Natural killer cell (primary cell): Measurements from ENCODE around the gene SRPRB. TPM values are rescaled to one million over a fixed set of nuclear protein-coding genes. Genes with fewer than 3 reads are reported as not detected.
"Not testable (repeated sequence)": the region's sequence is repeated elsewhere in the genome, so short reads cannot be mapped to it uniquely, and the experiment has no call there.

Experiments
- ATAC-seq, 3 donors: fragments of 150-1000 bp in 2 of 3; fragments of 200-7000 bp in 1 of 3; cut with Tn5 transposase; 1 replicate in 1 of 3; 2 replicates in 2 of 3; pipeline ENCODE4 v1.10.0; 2021; ENCODE audit warnings: mild to moderate bottlenecking in 2 of 3, moderate library complexity in 2 of 3
- DNase-seq, 2 donors: peaks; one replicate each; pipeline versions ENCODE4 v3.0.0 to v3.0.0-alpha.2; 2013 to 2021; ENCODE audit warnings: mixed read lengths in 1 of 2
- H3K27ac ChIP-seq: one replicate; pipeline ENCODE4 v1.5.1; 2013; ENCODE audit warnings: mild to moderate bottlenecking, low read length
- H3K27me3 ChIP-seq: one replicate; pipeline ENCODE4 v1.6.1; 2013; ENCODE audit warnings: low read length; ENCODE audit not compliant: control insufficient read depth, insufficient read depth
- H3K36me3 ChIP-seq: one replicate; pipeline ENCODE4 v1.6.1; 2013; ENCODE audit warnings: low read length; ENCODE audit not compliant: control insufficient read depth, insufficient read depth
- H3K4me1 ChIP-seq: one replicate; pipeline ENCODE4 v1.6.1; 2013; ENCODE audit warnings: low read length; ENCODE audit not compliant: control insufficient read depth, insufficient read depth
- H3K4me3 ChIP-seq: one replicate; pipeline ENCODE4 v1.5.1; 2013; ENCODE audit warnings: low read length
- H3K9me3 ChIP-seq: one replicate; pipeline ENCODE4 v1.6.1; 2013; ENCODE audit warnings: low read length; ENCODE audit not compliant: control insufficient read depth, insufficient read depth
- H3K27ac Mint-ChIP-seq, 2 donors: one replicate each; pipeline ENCODE4 v1.8.0; 2022; ENCODE audit warnings: mild to moderate bottlenecking in 2 of 2, mixed read lengths in 2 of 2, moderate library complexity in 1 of 2
- H3K27me3 Mint-ChIP-seq, 2 donors: one replicate each; pipeline ENCODE4 v1.8.0; 2022; ENCODE audit warnings: low read depth in 2 of 2, mixed read lengths in 2 of 2
- H3K36me3 Mint-ChIP-seq: one replicate; pipeline ENCODE4 v1.8.0; 2022; ENCODE audit warnings: mixed read lengths
- H3K4me1 Mint-ChIP-seq, 2 donors: one replicate each; pipeline ENCODE4 v1.8.0; 2022; ENCODE audit warnings: mixed read lengths in 2 of 2
- H3K4me3 Mint-ChIP-seq: one replicate; pipeline ENCODE4 v1.8.0; 2022; ENCODE audit warnings: mild to moderate bottlenecking, moderate library complexity, mixed read lengths
- H3K9me3 Mint-ChIP-seq, 2 donors: one replicate each; pipeline ENCODE4 v1.8.0; 2022; ENCODE audit warnings: mixed read lengths in 2 of 2
- CTCF ChIP-seq: fragments of 200-600 bp; IDR thresholded peaks from one replicate; pipeline ENCODE4 v1.8.0; 2022; ENCODE audit warnings: antibody characterized with exemption
- WGBS: methylation state at CpG from one replicate; pipeline ENCODE4 v1.1.7; 2013; ENCODE audit warnings: missing lambda C conversion rate; ENCODE audit not compliant: insufficient coverage; 5-methylcytosine and 5-hydroxymethylcytosine counted together
- intact Hi-C: fragments of 100-400 bp; cut with micrococcal nuclease; formaldehyde crosslinking; loops from one replicate; pipeline ENCODE4 v1.14.2; 2022
- total RNA-seq, 4 donors: library from RNA; stranded (reverse); fragments of 120-200 nt in 1 of 4; gene quantifications; one replicate each; pipeline versions ENCODE4 v1.2.3 to v1.2.4, GENCODE V29; 2013 to 2022

The SRPRB gene
- total RNA-seq, 3 donors from 2014 or later (not counting 1 experiment from before 2014, with no cell fraction given) = 19.8 to 26.4 (median 22.4) TPM

DNA sequence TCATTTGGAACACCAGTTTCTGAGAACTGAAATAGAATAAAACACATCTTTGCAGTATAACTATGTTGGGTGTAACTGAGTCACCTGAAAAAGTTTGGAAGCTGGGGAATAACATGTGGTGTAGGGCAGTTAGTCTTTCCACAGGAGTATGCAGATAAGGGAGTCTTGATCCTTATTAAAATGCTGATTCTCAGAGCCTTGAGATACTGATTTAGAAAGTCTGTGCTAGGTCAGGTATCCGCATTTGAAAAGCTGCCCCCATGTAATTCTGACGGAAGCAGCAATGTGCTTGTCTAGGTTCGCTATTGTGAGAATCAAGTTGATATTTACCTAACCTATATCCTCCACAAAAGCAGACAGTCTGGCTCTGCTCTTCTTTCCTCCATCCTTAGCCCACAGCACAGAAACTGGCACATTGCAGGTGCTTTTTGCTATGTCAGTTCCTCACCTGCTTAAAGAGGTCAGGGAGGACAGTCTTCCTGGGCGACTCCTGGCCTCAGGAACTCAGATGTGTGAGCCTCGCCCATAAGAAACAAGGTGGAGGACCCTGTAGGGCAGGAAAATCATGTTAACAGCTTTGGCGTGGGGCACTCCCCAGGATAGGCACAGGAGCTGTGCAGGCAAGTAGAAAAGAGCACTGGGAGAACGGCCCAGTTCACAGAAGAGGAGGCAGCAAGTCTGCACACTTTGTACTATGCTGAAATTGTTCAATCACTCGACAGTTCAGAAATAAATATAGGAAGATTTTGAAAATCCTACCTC is 27.6 kb upstream of the SRPRB start:
- no peak overlapping the region for H3K4me3 ChIP-seq
- Mint-ChIP-seq H3K9me3 (no peaks in the 10 kb centered on the region), H3K36me3 (no peaks in the 10 kb centered on the region), H3K4me3 (no peak overlapping the region), H3K4me1 (no peaks in the 10 kb centered on the region), H3K27me3 (peaks cover 17 to 25% of the 10 kb centered on the region in 2 donors), H3K27ac (no peak overlapping the region)
- intact Hi-C loops = no loop called here
- TF ChIP-seq CTCF = no peak
- 81% methylated on average over 8 of the region's 8 CpGs for WGBS
- no peaks in the 10 kb centered on the region for H3K4me1 ChIP-seq
- no peaks in the 10 kb centered on the region for H3K9me3 ChIP-seq
- DNase-seq (no peak), ATAC-seq (no peak)
- no peaks in the 10 kb centered on the region for H3K27me3 ChIP-seq
- no peak overlapping the region for H3K27ac ChIP-seq
- no peaks in the 10 kb centered on the region for H3K36me3 ChIP-seq

GRCh38 chr3:133779626-133780203 is 25.9 kb upstream of the SRPRB start:
- no peak for TF ChIP-seq CTCF
- H3K27me3 Mint-ChIP-seq = peaks cover 14 to 20% of the 10 kb centered on the region in 2 donors
- H3K4me1 Mint-ChIP-seq = no peaks in the 10 kb centered on the region
- Histone ChIP-seq H3K27me3 (no peaks in the 10 kb centered on the region), H3K9me3 (no peaks in the 10 kb centered on the region), H3K4me3 (no peak overlapping the region), H3K36me3 (no peaks in the 10 kb centered on the region), H3K4me1 (no peaks in the 10 kb centered on the region), H3K27ac (no peak overlapping the region)
- no peaks in the 10 kb centered on the region for H3K9me3 Mint-ChIP-seq
- H3K36me3 Mint-ChIP-seq = no peaks in the 10 kb centered on the region
- intact Hi-C loops = no loop called here
- 56% methylated on average over 4 of the region's 4 CpGs for WGBS
- no peak for DNase-seq
- no peak overlapping the region for H3K27ac Mint-ChIP-seq
- no peak overlapping the region for H3K4me3 Mint-ChIP-seq
- ATAC-seq = no peak

DNA sequence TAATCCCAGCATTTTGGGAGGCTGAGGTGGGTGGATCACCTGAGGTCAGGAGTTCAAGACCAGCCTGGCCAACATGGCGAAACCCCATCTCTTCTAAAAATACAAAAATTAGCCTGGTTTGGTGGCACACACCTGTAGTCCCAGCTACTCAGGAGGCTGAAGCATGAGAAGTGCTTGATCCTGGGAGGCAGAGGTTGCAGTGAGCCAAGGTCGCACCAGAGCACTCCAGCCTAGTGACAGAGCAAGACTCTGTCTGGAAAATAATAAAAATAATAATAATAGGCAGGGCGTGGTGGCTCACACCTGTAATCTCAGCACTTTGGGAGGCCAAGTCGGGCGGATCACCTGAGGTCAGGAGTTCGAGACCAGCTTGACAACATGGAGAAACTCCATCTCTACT is 24.9 kb upstream of the SRPRB start:
- 78% methylated on average over 6 of the region's 6 CpGs for WGBS
- intact Hi-C loops = not testable (repeated sequence)

GRCh38 chr3:133781570-133781969 is 24.0 kb upstream of the SRPRB start:
- Histone ChIP-seq H3K4me1 (no peaks in the 10 kb centered on the region), H3K9me3 (no peaks in the 10 kb centered on the region), H3K27ac (no peak overlapping the region), H3K4me3 (no peak overlapping the region), H3K27me3 (no peaks in the 10 kb centered on the region), H3K36me3 (no peaks in the 10 kb centered on the region)
- DNase-seq (no peak), ATAC-seq (no peak)
- Mint-ChIP-seq H3K4me3 (no peak overlapping the region), H3K27me3 (peaks cover 14 to 25% of the 10 kb centered on the region in 2 donors), H3K36me3 (no peaks in the 10 kb centered on the region), H3K4me1 (no peaks in the 10 kb centered on the region), H3K27ac (no peak overlapping the region), H3K9me3 (no peaks in the 10 kb centered on the region)
- no peak for TF ChIP-seq CTCF
- intact Hi-C loops = no loop called here

More for the DNA sequence above, 24.9 kb upstream of the SRPRB start:
- not testable (repeated sequence) for H3K9me3 ChIP-seq, H3K27ac ChIP-seq, H3K4me1 Mint-ChIP-seq, ATAC-seq, H3K9me3 Mint-ChIP-seq, H3K36me3 ChIP-seq, H3K36me3 Mint-ChIP-seq, DNase-seq, H3K4me3 ChIP-seq, H3K27me3 ChIP-seq, H3K4me1 ChIP-seq, H3K27ac Mint-ChIP-seq, H3K4me3 Mint-ChIP-seq
- peaks cover 14 to 19% of the 10 kb centered on the region in 2 donors for H3K27me3 Mint-ChIP-seq
